ENCODE results near the gene VANGL2. TPM values are rescaled to one million over a fixed set of nuclear protein-coding genes. Genes with fewer than 3 reads are reported as not detected.

The VANGL2 gene
- total and polyA plus RNA-seq, 7 donors, result 0.18 to 0.94 (median 0.44) TPM

DNA sequence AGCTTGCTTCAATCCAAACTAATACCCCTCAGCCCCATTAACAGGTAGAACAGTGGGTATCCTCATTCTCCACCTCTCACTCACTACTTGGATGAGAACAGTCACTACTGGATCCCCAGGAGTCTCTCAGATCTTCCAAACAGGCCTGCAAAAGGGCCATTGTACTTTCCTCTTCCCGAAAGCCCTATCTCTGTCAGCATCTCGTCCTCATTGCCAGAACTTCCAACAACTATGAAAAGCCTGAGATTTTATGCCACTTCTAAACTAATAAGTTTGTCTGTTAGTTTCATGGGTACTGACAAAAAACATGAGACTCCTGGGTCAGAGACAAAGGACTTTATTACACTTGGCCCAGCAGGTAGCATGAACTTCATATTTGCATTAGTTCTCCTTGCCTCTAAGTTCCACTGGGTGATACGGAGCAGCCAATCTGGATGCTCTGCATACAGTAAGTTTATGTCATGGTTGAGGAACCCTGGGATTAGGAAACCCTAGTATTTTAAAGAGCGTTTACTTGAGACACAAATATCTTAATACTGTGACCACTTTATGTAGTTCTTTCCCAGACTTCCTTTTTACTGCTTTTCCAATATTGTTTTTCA is 38.1 kb downstream of the VANGL2 start:
- no peaks in the 10 kb centered on the region for H3K9me3 ChIP-seq
- TF ChIP-seq, protein P1, sequence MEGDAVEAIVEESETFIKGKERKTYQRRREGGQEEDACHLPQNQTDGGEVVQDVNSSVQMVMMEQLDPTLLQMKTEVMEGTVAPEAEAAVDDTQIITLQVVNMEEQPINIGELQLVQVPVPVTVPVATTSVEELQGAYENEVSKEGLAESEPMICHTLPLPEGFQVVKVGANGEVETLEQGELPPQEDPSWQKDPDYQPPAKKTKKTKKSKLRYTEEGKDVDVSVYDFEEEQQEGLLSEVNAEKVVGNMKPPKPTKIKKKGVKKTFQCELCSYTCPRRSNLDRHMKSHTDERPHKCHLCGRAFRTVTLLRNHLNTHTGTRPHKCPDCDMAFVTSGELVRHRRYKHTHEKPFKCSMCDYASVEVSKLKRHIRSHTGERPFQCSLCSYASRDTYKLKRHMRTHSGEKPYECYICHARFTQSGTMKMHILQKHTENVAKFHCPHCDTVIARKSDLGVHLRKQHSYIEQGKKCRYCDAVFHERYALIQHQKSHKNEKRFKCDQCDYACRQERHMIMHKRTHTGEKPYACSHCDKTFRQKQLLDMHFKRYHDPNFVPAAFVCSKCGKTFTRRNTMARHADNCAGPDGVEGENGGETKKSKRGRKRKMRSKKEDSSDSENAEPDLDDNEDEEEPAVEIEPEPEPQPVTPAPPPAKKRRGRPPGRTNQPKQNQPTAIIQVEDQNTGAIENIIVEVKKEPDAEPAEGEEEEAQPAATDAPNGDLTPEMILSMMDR (IDR thresholded peaks at IDR 0.05), result no peak
- DNase-seq (no peak), ATAC-seq (no peak)
- no peaks in the 10 kb centered on the region for H3K4me1 ChIP-seq
- H3K4me3 ChIP-seq, result no peak overlapping the region
- H3K27ac ChIP-seq, result no peak overlapping the region
- H3K36me3 ChIP-seq (ENCODE audit: insufficient read depth in 1 of 2, low read depth in 1 of 2), result no peaks in the 10 kb centered on the region
- intact Hi-C loops (cut with DNase I), result no loop called here
- WGBS, 3 donors, result 65 to 74% (median 66%) methylated on average over 4 of the region's 4 CpGs
- H3K27me3 ChIP-seq (ENCODE audit: insufficient read depth in 3 of 3, low read length in 2 of 3), result no peaks in the 10 kb centered on the region

DNA sequence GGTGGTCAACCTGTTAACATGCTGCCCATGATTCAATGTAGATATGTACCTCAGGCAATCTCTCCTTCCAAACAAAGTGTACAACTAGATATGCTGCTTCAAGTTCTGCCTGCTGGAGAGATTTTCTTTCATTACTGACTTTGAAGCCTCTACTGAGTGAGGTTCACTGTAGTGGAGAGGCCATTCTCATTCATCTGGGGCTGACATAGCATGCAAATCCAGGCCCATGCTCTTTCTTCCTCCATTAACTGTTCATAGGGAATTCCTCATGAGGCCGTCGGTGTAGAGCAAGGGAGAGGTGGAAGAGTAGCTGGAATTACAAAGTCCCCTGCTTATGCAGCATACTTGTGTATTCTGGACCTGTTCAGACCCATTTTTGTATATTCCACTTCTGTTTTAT is 38.6 kb downstream of the VANGL2 start:
- TF ChIP-seq, protein P1 (IDR thresholded peaks at IDR 0.05), result no peak
- Histone ChIP-seq H3K27me3 (ENCODE audit: insufficient read depth in 3 of 3, low read length in 2 of 3) (no peaks in the 10 kb centered on the region), H3K4me1 (no peaks in the 10 kb centered on the region), H3K27ac (no peak overlapping the region), H3K4me3 (no peak overlapping the region), H3K9me3 (no peaks in the 10 kb centered on the region), H3K36me3 (ENCODE audit: insufficient read depth in 1 of 2, low read depth in 1 of 2) (no peaks in the 10 kb centered on the region)
- DNase-seq (no peak), ATAC-seq (no peak)
- intact Hi-C loops (cut with DNase I), result no loop called here
- WGBS, 3 donors, result 75 to 95% (median 75%) methylated on average over 2 of the region's 2 CpGs

DNA sequence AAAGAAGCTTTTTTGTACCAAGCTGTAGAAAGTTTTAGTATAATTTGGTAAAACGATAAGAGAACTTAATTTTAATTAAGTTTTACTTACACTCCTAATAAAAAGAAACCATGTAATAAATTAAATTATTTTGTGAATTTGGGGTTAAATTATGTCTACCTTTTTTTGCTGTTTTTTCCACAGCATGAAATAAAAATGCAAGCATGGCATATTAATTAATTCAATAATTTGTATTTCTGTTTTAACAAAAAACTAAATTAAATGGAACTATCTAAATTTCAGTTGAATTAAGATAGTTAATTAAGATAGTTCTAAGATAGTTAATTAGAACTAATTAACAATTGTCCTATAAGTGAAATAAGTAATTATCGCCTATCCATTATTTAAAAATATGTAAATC is 39.4 kb downstream of the VANGL2 start:
- no peaks in the 10 kb centered on the region for H3K36me3 ChIP-seq (ENCODE audit: insufficient read depth in 1 of 2, low read depth in 1 of 2)
- TF ChIP-seq, protein P1 (IDR thresholded peaks at IDR 0.05), result no peak
- intact Hi-C loops (cut with DNase I), result no loop called here
- no peak overlapping the region for H3K27ac ChIP-seq
- WGBS, 3 donors, result 48 to 76% (median 68%) methylated on average over 2 of the region's 2 CpGs
- ATAC-seq (no peak), DNase-seq (no peak)
- H3K9me3 ChIP-seq, result no peaks in the 10 kb centered on the region
- H3K4me1 ChIP-seq, result no peaks in the 10 kb centered on the region
- no peaks in the 10 kb centered on the region for H3K27me3 ChIP-seq (ENCODE audit: insufficient read depth in 3 of 3, low read length in 2 of 3)
- H3K4me3 ChIP-seq, result no peak overlapping the region

- H3K9me3 ChIP-seq, result no peaks in the 10 kb centered on the region
- no peak overlapping the region for H3K27ac ChIP-seq
- WGBS, 3 donors, result 58 to 63% (median 60%) methylated on average over 8 of the region's 8 CpGs
- H3K4me3 ChIP-seq, result no peak overlapping the region
- H3K36me3 ChIP-seq (ENCODE audit: insufficient read depth in 1 of 2, low read depth in 1 of 2), result no peaks in the 10 kb centered on the region
- TF ChIP-seq, protein P1 (IDR thresholded peaks at IDR 0.05), result no peak
- intact Hi-C loops (cut with DNase I), result no loop called here
- ATAC-seq (no peak), DNase-seq (no peak)
- H3K4me1 ChIP-seq, result no peaks in the 10 kb centered on the region
- H3K27me3 ChIP-seq (ENCODE audit: insufficient read depth in 3 of 3, low read length in 2 of 3), result no peaks in the 10 kb centered on the region
Observed at GRCh38 chr1:160446945-160447600, 46.7 kb downstream of the VANGL2 start.
